ENCODE measurements around the gene AIP. TPM values are rescaled to one million over a fixed set of nuclear protein-coding genes. Genes with fewer than 3 reads are reported as not detected.

AIP gene
- total and polyA plus RNA-seq, 9 donors: 33.5 to 114 (median 65.4) TPM

DNA sequence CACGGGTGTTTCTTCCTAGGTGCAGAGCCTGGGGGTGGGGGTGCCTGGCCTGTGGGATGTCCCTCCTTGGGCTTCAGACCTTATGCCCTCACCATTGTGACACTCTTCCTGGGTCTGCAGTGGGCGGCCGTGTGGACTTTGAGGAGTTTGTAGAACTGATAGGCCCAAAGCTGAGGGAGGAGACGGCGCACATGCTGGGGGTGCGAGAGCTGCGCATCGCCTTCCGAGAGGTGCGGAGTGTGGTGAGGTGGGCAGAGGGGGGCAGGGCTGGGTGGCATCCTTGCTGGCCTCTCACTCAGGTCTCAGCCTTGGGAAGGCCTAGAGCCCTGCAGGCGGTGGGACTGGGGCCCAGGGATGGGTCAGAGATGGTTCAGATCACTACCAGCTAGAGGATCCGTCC lies 25.4 kb upstream of the AIP start:
- intact Hi-C loops (cut with DNase I): no loop called here
- H3K27ac ChIP-seq: no peak overlapping the region
- WGBS, 3 donors: 86 to 89% (median 87%) methylated on average over 12 of the region's 12 CpGs
- H3K9me3 ChIP-seq: no peaks in the 10 kb centered on the region
- no peak overlapping the region for H3K4me3 ChIP-seq
- no peaks in the 10 kb centered on the region for H3K36me3 ChIP-seq
- DNase-seq: peak in 2 of 5 donors; percentile 13 to 14
- H3K27me3 ChIP-seq: no peaks in the 10 kb centered on the region
- H3K4me1 ChIP-seq (ENCODE audit: insufficient read depth): no peaks in the 10 kb centered on the region
- TF ChIP-seq, protein P1, sequence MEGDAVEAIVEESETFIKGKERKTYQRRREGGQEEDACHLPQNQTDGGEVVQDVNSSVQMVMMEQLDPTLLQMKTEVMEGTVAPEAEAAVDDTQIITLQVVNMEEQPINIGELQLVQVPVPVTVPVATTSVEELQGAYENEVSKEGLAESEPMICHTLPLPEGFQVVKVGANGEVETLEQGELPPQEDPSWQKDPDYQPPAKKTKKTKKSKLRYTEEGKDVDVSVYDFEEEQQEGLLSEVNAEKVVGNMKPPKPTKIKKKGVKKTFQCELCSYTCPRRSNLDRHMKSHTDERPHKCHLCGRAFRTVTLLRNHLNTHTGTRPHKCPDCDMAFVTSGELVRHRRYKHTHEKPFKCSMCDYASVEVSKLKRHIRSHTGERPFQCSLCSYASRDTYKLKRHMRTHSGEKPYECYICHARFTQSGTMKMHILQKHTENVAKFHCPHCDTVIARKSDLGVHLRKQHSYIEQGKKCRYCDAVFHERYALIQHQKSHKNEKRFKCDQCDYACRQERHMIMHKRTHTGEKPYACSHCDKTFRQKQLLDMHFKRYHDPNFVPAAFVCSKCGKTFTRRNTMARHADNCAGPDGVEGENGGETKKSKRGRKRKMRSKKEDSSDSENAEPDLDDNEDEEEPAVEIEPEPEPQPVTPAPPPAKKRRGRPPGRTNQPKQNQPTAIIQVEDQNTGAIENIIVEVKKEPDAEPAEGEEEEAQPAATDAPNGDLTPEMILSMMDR (IDR thresholded peaks at IDR 0.05): no peak
- TF ChIP-seq EP300 (IDR thresholded peaks at IDR 0.05): no peak
- no peak for TF ChIP-seq POLR2A (IDR thresholded peaks at IDR 0.05)

DNA sequence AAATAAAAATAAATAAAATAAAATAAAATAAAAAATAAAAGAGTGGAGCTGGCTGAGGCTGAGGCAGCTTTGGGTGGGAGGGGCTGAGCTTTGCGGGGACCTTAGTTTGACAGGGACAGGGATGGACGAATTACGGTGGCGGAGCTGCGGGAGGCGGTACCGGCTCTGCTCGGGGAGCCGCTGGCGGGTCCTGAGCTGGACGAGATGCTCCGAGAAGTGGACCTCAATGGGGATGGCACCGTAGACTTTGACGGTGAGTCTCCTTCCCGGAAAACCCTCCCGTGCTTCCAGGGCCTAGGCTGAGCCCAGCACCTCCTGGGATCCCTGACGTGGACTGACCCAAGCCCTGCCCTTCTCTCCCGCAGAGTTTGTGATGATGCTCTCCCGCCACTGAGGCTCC lies 24.6 kb upstream of the AIP start:
- WGBS, 3 donors: 71 to 82% (median 75%) methylated on average over 19 of the region's 19 CpGs
- Histone ChIP-seq H3K27ac (no peak overlapping the region), H3K4me3 (no peak overlapping the region), H3K27me3 (no peaks in the 10 kb centered on the region), H3K4me1 (ENCODE audit: insufficient read depth) (no peaks in the 10 kb centered on the region), H3K9me3 (no peaks in the 10 kb centered on the region), H3K36me3 (no peaks in the 10 kb centered on the region)
- DNase-seq: peak in 2 of 5 donors; percentile 14 to 20
- no peak for TF ChIP-seq EP300 (IDR thresholded peaks at IDR 0.05)
- TF ChIP-seq POLR2A (IDR thresholded peaks at IDR 0.05): no peak
- TF ChIP-seq, protein P1 (IDR thresholded peaks at IDR 0.05): no peak
- intact Hi-C loops (cut with DNase I): no loop called here

DNA sequence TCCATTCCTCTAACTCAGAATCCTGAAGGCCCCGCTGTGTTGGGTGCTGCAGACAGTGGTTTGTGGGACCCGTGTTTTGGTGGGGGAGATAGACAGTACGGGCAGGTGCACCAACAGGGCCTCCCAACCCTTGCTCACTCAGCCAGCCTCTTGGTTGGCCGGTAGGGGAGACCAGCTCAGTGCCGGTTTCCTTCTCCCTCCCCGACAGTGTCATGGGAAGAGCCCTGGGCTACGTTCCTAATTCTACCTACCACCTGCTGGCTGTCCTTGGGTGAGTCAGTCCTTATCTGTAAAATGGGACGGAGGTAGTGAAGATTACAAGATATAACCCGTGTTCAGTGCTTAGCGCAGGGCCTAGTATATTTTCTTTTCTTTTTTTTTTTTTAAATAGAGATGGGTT lies 19.6 kb upstream of the AIP start:
- no peak for TF ChIP-seq POLR2A (IDR thresholded peaks at IDR 0.05)
- TF ChIP-seq, protein P1 (IDR thresholded peaks at IDR 0.05): no peak
- no peak for TF ChIP-seq EP300 (IDR thresholded peaks at IDR 0.05)
- Histone ChIP-seq H3K4me1 (ENCODE audit: insufficient read depth) (peaks cover 7% of the 10 kb centered on the region), H3K9me3 (no peaks in the 10 kb centered on the region), H3K4me3 (no peak overlapping the region), H3K36me3 (no peaks in the 10 kb centered on the region), H3K27ac (no peak overlapping the region), H3K27me3 (no peaks in the 10 kb centered on the region)
- DNase-seq: peak in 1 of 5 donors; percentile 14
- 72 to 87% (median 80%) methylated on average over 10 of the region's 10 CpGs for WGBS, 3 donors
- intact Hi-C loops (cut with DNase I): no loop called here

- H3K36me3 ChIP-seq: no peaks in the 10 kb centered on the region
- DNase-seq: peak in 3 of 5 donors; percentile 57 to 58 (median 57)
- 79 to 85% (median 81%) methylated on average over 20 of the region's 20 CpGs for WGBS, 3 donors
- TF ChIP-seq POLR2A (IDR thresholded peaks at IDR 0.05) (no peak), EP300 (IDR thresholded peaks at IDR 0.05) (no peak)
- TF ChIP-seq, protein P1 (IDR thresholded peaks at IDR 0.05): no peak
- peak overlapping the region; percentile 39 for H3K4me3 ChIP-seq
- peak overlapping the region; percentile 63 to 78 for H3K27ac ChIP-seq
- intact Hi-C loops (cut with DNase I): no loop called here
- H3K9me3 ChIP-seq: no peaks in the 10 kb centered on the region
- H3K27me3 ChIP-seq: no peaks in the 10 kb centered on the region
- H3K4me1 ChIP-seq (ENCODE audit: insufficient read depth): peaks cover 7% of the 10 kb centered on the region
Measured at GRCh38 chr11:67463680-67464410, 19.0 kb upstream of the AIP start.

Measured in ovary (tissue), 9 donors.